WTC11 (cell line): ENCODE measurements around the gene SAMD13.

ENCODE experiments used
- ATF3 ChIP-seq: sonication (generic); formaldehyde crosslinking; conservative IDR thresholded peaks from 2 replicates; pipeline ENCODE4 v1.8.1; 2022; ENCODE audit warnings: mild to moderate bottlenecking, missing genetic modification reagents
- CBFB ChIP-seq: sonication (generic); formaldehyde crosslinking; IDR thresholded peaks from 2 replicates; pipeline ENCODE4 v1.8.1; 2022; ENCODE audit warnings: mild to moderate bottlenecking, low read depth, missing genetic modification reagents
- CTCF ChIP-seq: fragments of 200-600 bp; IDR thresholded peaks from 2 replicates; pipeline ENCODE4 v1.8.0; 2022; ENCODE audit warnings: antibody characterized with exemption
- ETV6 ChIP-seq: sonication (generic); formaldehyde crosslinking; IDR thresholded peaks from 2 replicates; pipeline ENCODE4 v1.8.1; 2022; ENCODE audit warnings: mild to moderate bottlenecking, missing genetic modification reagents
- FOXP1 ChIP-seq: sonication (generic); formaldehyde crosslinking; IDR thresholded peaks from 2 replicates; pipeline ENCODE4 v1.8.0; 2022; ENCODE audit warnings: missing genetic modification reagents, mild to moderate bottlenecking, moderate library complexity, borderline replicate concordance
- MXD4 ChIP-seq: fragments of 250-450 bp; sonication (Bioruptor Pico); IDR thresholded peaks from 2 replicates; pipeline ENCODE4 v1.8.0; 2021; ENCODE audit warnings: mild to moderate bottlenecking, moderate library complexity, borderline replicate concordance
- MYBL2 ChIP-seq: sonication (generic); formaldehyde crosslinking; IDR thresholded peaks from 2 replicates; pipeline ENCODE4 v1.8.1; 2023; ENCODE audit warnings: mild to moderate bottlenecking, moderate library complexity, missing genetic modification reagents
- USF2 ChIP-seq: sonication (generic); formaldehyde crosslinking; IDR thresholded peaks from 2 replicates; pipeline ENCODE4 v1.8.1; 2023; ENCODE audit warnings: mild to moderate bottlenecking, missing genetic modification reagents, moderate library complexity
- TF ChIP-seq, protein P1 (sequence below): sonication (generic); formaldehyde crosslinking; IDR thresholded peaks from 2 replicates; pipeline ENCODE4 v1.8.1; 2023; ENCODE audit warnings: mild to moderate bottlenecking, missing genetic modification reagents, moderate library complexity
- TF ChIP-seq, protein P2 (sequence below): fragments of 250-450 bp; sonication (Bioruptor Pico); IDR thresholded peaks from 2 replicates; pipeline ENCODE4 v1.9.0; 2021; ENCODE audit warnings: mild to moderate bottlenecking
- TF ChIP-seq, protein P3 (sequence below): sonication (generic); formaldehyde crosslinking; IDR thresholded peaks from 2 replicates; pipeline ENCODE4 v1.8.0; 2022; ENCODE audit warnings: mild to moderate bottlenecking, missing genetic modification reagents
- TF ChIP-seq, protein P4 (sequence below): sonication (generic); formaldehyde crosslinking; IDR thresholded peaks from 2 replicates; pipeline ENCODE4 v1.8.1; 2022; ENCODE audit warnings: low read depth, mild to moderate bottlenecking, moderate library complexity, missing genetic modification reagents, borderline replicate concordance
- TF ChIP-seq, protein P5 (sequence below): sonication (generic); formaldehyde crosslinking; IDR thresholded peaks from 2 replicates; pipeline ENCODE4 v1.8.1; 2023; ENCODE audit warnings: mild to moderate bottlenecking, missing genetic modification reagents

- TF ChIP-seq, protein P1, sequence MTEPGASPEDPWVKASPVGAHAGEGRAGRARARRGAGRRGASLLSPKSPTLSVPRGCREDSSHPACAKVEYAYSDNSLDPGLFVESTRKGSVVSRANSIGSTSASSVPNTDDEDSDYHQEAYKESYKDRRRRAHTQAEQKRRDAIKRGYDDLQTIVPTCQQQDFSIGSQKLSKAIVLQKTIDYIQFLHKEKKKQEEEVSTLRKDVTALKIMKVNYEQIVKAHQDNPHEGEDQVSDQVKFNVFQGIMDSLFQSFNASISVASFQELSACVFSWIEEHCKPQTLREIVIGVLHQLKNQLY (CRISPR knock-in tag) = no peak
- TF ChIP-seq, protein P2, sequence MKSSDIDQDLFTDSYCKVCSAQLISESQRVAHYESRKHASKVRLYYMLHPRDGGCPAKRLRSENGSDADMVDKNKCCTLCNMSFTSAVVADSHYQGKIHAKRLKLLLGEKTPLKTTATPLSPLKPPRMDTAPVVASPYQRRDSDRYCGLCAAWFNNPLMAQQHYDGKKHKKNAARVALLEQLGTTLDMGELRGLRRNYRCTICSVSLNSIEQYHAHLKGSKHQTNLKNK = no peak
- TF ChIP-seq MXD4 (CRISPR knock-in tag) = no peak
- no peak for TF ChIP-seq MYBL2 (CRISPR knock-in tag)
- no peak for TF ChIP-seq CBFB (CRISPR knock-in tag)
- TF ChIP-seq ATF3 = no peak
- TF ChIP-seq USF2 (CRISPR knock-in tag) = no peak
- no peak for TF ChIP-seq CTCF
- TF ChIP-seq, protein P3, sequence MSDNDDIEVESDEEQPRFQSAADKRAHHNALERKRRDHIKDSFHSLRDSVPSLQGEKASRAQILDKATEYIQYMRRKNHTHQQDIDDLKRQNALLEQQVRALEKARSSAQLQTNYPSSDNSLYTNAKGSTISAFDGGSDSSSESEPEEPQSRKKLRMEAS (CRISPR knock-in tag) = no peak
- TF ChIP-seq FOXP1 (CRISPR knock-in tag) = no peak
- TF ChIP-seq, protein P4, sequence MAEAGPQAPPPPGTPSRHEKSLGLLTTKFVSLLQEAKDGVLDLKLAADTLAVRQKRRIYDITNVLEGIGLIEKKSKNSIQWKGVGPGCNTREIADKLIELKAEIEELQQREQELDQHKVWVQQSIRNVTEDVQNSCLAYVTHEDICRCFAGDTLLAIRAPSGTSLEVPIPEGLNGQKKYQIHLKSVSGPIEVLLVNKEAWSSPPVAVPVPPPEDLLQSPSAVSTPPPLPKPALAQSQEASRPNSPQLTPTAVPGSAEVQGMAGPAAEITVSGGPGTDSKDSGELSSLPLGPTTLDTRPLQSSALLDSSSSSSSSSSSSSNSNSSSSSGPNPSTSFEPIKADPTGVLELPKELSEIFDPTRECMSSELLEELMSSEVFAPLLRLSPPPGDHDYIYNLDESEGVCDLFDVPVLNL (CRISPR knock-in tag) = no peak
- TF ChIP-seq, protein P5, sequence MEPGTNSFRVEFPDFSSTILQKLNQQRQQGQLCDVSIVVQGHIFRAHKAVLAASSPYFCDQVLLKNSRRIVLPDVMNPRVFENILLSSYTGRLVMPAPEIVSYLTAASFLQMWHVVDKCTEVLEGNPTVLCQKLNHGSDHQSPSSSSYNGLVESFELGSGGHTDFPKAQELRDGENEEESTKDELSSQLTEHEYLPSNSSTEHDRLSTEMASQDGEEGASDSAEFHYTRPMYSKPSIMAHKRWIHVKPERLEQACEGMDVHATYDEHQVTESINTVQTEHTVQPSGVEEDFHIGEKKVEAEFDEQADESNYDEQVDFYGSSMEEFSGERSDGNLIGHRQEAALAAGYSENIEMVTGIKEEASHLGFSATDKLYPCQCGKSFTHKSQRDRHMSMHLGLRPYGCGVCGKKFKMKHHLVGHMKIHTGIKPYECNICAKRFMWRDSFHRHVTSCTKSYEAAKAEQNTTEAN = no peak
- no peak for TF ChIP-seq ETV6
Observed at GRCh38 chr1:84363019-84363418, 61.5 kb downstream of the SAMD13 start.
